Thyroid gland (tissue), 4 donors: ENCODE data around the gene ELF5.

Experiments used
- CTCF ChIP-seq, 6 experiments: fragments of 200-600 bp in 3 of 6; fragments of 450-650 bp in 3 of 6; sonication (generic) in 3 of 6; IDR thresholded peaks; one replicate each; pipeline ENCODE4 v1.5.1; 2016 to 2019; ENCODE audit warnings: antibody characterized with exemption in 6 of 6, mild to moderate bottlenecking in 2 of 6, inconsistent platforms in 1 of 6, moderate library complexity in 1 of 6
- POLR2A ChIP-seq, 2 donors: fragments of 450-650 bp; IDR thresholded peaks; one replicate each; pipeline ENCODE4 v1.6.1; 2017; ENCODE audit warnings: antibody characterized with exemption in 2 of 2, mild to moderate bottlenecking in 2 of 2, moderate library complexity in 1 of 2

- TF ChIP-seq CTCF (IDR thresholded peaks at IDR 0.05) (no peak), POLR2A (IDR thresholded peaks at IDR 0.05) (no peak)
Measured at GRCh38 chr11:34459507-34460162, 54.0 kb downstream of the ELF5 start.
